Erythroblast (primary cell): ENCODE data around the gene MBD4.

Experiments
- GATA1 ChIP-seq: IDR thresholded peaks from 2 replicates; pipeline ENCODE4 v1.6.1; 2011; ENCODE audit warnings: low read depth, mild to moderate bottlenecking, control low read depth, low read length, moderate library complexity
- POLR2A ChIP-seq: IDR thresholded peaks from 2 replicates; pipeline ENCODE4 v1.6.1; 2011; ENCODE audit warnings: mild to moderate bottlenecking, low read length

GRCh38 chr3:129434140-129434539, 5.6 kb downstream of the MBD4 start:
- TF ChIP-seq POLR2A (no peak), GATA1 (no peak)
